K562 (cell line): ENCODE results near the gene CD36. TPM values are rescaled to one million over a fixed set of nuclear protein-coding genes. Genes with fewer than 3 reads are reported as not detected.

Experiments used
- ATAC-seq: fragments of 200-7000 bp; cut with Tn5 transposase; 3 replicates; pipeline ENCODE4 v1.9.1; 2020; ENCODE audit warnings: moderate library complexity
- BruUV-seq: library from RNA; stranded (reverse); fragments of 400-500 nt; replicated peaks from 2 replicates; lab custom pipeline; 2021; lab: Mats Ljungman, UMichigan
- CTCF ChIA-PET: fragments of 300-600 bp; formaldehyde crosslinking; extraction: SDS; loops from one replicate; lab custom pipeline; 2021; ENCODE audit warnings: low intra/inter-chr PET ratio; lab: Yijun Ruan, JAX
- POLR2A ChIA-PET: fragments of 300-600, 350-650 bp; sonication (Branson Sonifier 250); formaldehyde crosslinking; extraction: SDS; loops from one replicate; lab custom pipeline; 2021; ENCODE audit warnings: antibody characterized with exemption, inconsistent platforms; lab: Yijun Ruan, JAX
- DNase-seq, 4 experiments: peaks; one replicate each; pipeline versions ENCODE4 v3.0.0 to v3.0.0-alpha.2; 2011 to 2018; ENCODE audit warnings: low spot score in 3 of 4, mixed read lengths in 3 of 4; ENCODE audit errors: extremely low read depth in 1 of 4
- FAIRE-seq: peaks from 2 replicates; lab custom pipeline; 2011; peaks lifted over from hg19 to GRCh38; lab: Jason Lieb, UNC
- H2AFZ ChIP-seq: 2 replicates; pipeline ENCODE4 v1.6.0; 2011; ENCODE audit warnings: low read depth, low read length, control low read depth, inconsistent platforms
- H3K27ac ChIP-seq: fragments of 200-600 bp; 3 replicates; pipeline ENCODE4 v1.8.0; 2011; ENCODE audit warnings: low read depth, mild to moderate bottlenecking, control low read depth, inconsistent platforms, low read length, moderate library complexity, mixed read lengths; ENCODE audit errors: extremely low read depth
- H3K27me3 ChIP-seq, 2 experiments: fragments of 300-600 bp in 1 of 2; 2 replicates in 1 of 2; 3 replicates in 1 of 2; pipeline versions ENCODE4 v1.6.0 to v1.8.0; 2011; ENCODE audit warnings: inconsistent platforms in 2 of 2, low read length in 2 of 2, mild to moderate bottlenecking in 1 of 2, mixed read lengths in 1 of 2, moderate library complexity in 1 of 2; ENCODE audit not compliant: control insufficient read depth in 2 of 2, insufficient read depth in 2 of 2
- H3K36me3 ChIP-seq: fragments of 300-600 bp; 3 replicates; pipeline ENCODE4 v1.8.0; 2011; ENCODE audit warnings: mild to moderate bottlenecking, low read length, inconsistent platforms; ENCODE audit not compliant: control insufficient read depth, insufficient read depth
- H3K4me1 ChIP-seq, 2 experiments: fragments of 200-600 bp in 1 of 2; replicated peaks in 1 of 2; 2 replicates in 1 of 2; 3 replicates in 1 of 2; pipeline versions ENCODE4 v1.5.1 to v1.8.0; 2011; ENCODE audit warnings: inconsistent platforms in 2 of 2, low read length in 2 of 2, mild to moderate bottlenecking in 1 of 2, mixed read lengths in 1 of 2, moderate library complexity in 1 of 2; ENCODE audit not compliant: control insufficient read depth in 2 of 2, insufficient read depth in 2 of 2
- H3K4me2 ChIP-seq: 2 replicates; pipeline ENCODE4 v1.6.1; 2011; ENCODE audit warnings: low read length, control low read depth, inconsistent platforms, mixed read lengths; ENCODE audit not compliant: insufficient read depth
- H3K4me3 ChIP-seq: fragments of 200-600 bp; sonication (generic), shearing (Covaris generic); 2 replicates; pipeline ENCODE4 v1.5.1; 2016; ENCODE audit warnings: control low read depth, inconsistent platforms
- H3K79me2 ChIP-seq: fragments of 200-600 bp; 3 replicates; pipeline ENCODE4 v1.8.0; 2011; ENCODE audit warnings: low read length, inconsistent platforms; ENCODE audit not compliant: control insufficient read depth, insufficient read depth
- H3K9ac ChIP-seq, 2 experiments: 2 replicates each; pipeline versions ENCODE4 v1.6.0 to v1.6.1; 2011; ENCODE audit warnings: low read depth in 2 of 2, low read length in 2 of 2, control low read depth in 1 of 2, inconsistent platforms in 1 of 2, mild to moderate bottlenecking in 1 of 2, mixed read lengths in 1 of 2; ENCODE audit not compliant: insufficient read depth in 1 of 2
- H3K9me1 ChIP-seq: one replicate; pipeline ENCODE4 v1.6.0; 2011; ENCODE audit warnings: inconsistent platforms, mild to moderate bottlenecking, low read length, moderate library complexity; ENCODE audit not compliant: control insufficient read depth, insufficient read depth
- H3K9me3 ChIP-seq: replicated peaks from 2 replicates; pipeline ENCODE4 v1.5.1; 2011; ENCODE audit warnings: low read depth, low read length, inconsistent platforms; ENCODE audit not compliant: control insufficient read depth, insufficient read depth
- H4K20me1 ChIP-seq: replicated peaks from 2 replicates; pipeline ENCODE4 v1.6.1; 2011; ENCODE audit warnings: low read length, inconsistent platforms, mixed read lengths; ENCODE audit not compliant: control insufficient read depth, insufficient read depth
- ATF3 ChIP-seq, 2 experiments: fragments of 450-650 bp in 1 of 2; sonication (generic) in 1 of 2; formaldehyde crosslinking in 1 of 2; IDR thresholded peaks in 1 of 2; conservative IDR thresholded peaks in 1 of 2; 2 replicates each; pipeline versions ENCODE4 v1.6.1 to v1.8.1; 2016 to 2023; ENCODE audit warnings: mild to moderate bottlenecking in 2 of 2, moderate library complexity in 2 of 2, inconsistent platforms in 1 of 2, missing genetic modification reagents in 1 of 2
- ELF2 ChIP-seq: fragments of 250-450 bp; sonication (Bioruptor Pico); IDR thresholded peaks from 2 replicates; pipeline ENCODE4 v1.5.0; 2021; ENCODE audit warnings: mild to moderate bottlenecking
- ELK1 ChIP-seq: sonication (generic); formaldehyde crosslinking; IDR thresholded peaks from 2 replicates; pipeline ENCODE4 v1.8.1; 2022; ENCODE audit warnings: missing genetic modification reagents
- GABPB1 ChIP-seq: sonication (generic); formaldehyde crosslinking; IDR thresholded peaks from 2 replicates; pipeline ENCODE4 v1.8.0; 2022; ENCODE audit warnings: mild to moderate bottlenecking, missing genetic modification reagents
- LEF1 ChIP-seq: fragments of 450-650 bp; IDR thresholded peaks from 2 replicates; pipeline ENCODE4 v1.6.1; 2016; ENCODE audit warnings: mild to moderate bottlenecking
- NFRKB ChIP-seq: fragments of 450-650 bp; IDR thresholded peaks from 2 replicates; pipeline ENCODE4 v1.6.1; 2016; ENCODE audit warnings: low read depth
- PHB ChIP-seq: fragments of 250-450 bp; sonication (Bioruptor Pico); IDR thresholded peaks from 2 replicates; pipeline ENCODE4 v1.5.0; 2021
- SNRNP70 ChIP-seq: fragments of 200-400 bp; formaldehyde crosslinking; optimal IDR thresholded peaks from 2 replicates; pipeline ENCODE3; 2017; ENCODE audit warnings: low read depth, low read length
- SP1 ChIP-seq: sonication (generic); formaldehyde crosslinking; IDR thresholded peaks from 2 replicates; pipeline ENCODE4 v1.8.1; 2022; ENCODE audit warnings: mild to moderate bottlenecking, missing genetic modification reagents
- ZC3H4 ChIP-seq: sonication (generic); formaldehyde crosslinking; IDR thresholded peaks from 2 replicates; pipeline ENCODE4 v1.9.0; 2021; ENCODE audit warnings: missing genetic modification reagents, borderline replicate concordance
- ZNF165 ChIP-seq: fragments of 250-450 bp; sonication (Bioruptor Pico); IDR thresholded peaks from 2 replicates; pipeline ENCODE4 v1.4.0; 2020; ENCODE audit warnings: borderline replicate concordance
- WGBS: fragments of 100-300 bp; shearing (Covaris generic); methylation state at CpG from one replicate; pipeline ENCODE4 v1.1.6; 2016; ENCODE audit warnings: low coverage, mixed read lengths; ENCODE audit not compliant: insufficient coverage; ENCODE audit errors: missing lambda C conversion rate; 5-methylcytosine and 5-hydroxymethylcytosine counted together
- in situ Hi-C: fragments of 300-500 bp; cut with MboI; formaldehyde crosslinking; loops from 4 replicates; pipeline ENCODE4 v1.15.0; 2018; ENCODE audit warnings: inconsistent platforms, mixed read lengths
- intact Hi-C: fragments of 100-400 bp; cut with micrococcal nuclease; formaldehyde crosslinking; loops from 2 replicates; pipeline ENCODE4 v1.14.2; 2022
- polyA plus RNA-seq, 8 experiments: library from polyadenylated mRNA; depleted of rRNA in 4 of 8; stranded (reverse) in 5 of 8; unstranded in 3 of 8; fragments of >200 nt; fragmentation: Nextera tagmentation in 2 of 8; fragmentation: Illumina TruSeq in 1 of 8; extraction: Ambion mirVana in 2 of 8; extraction: Trizol in 1 of 8; gene quantifications; 2 replicates each; pipeline versions ENCODE4 v1.2.1 to v1.2.3, GENCODE V29; 2011 to 2014; ENCODE audit warnings: inconsistent platforms in 1 of 8, missing spikeins in 1 of 8
- total RNA-seq, 7 experiments: library from RNA; depleted of rRNA in 6 of 7; stranded (reverse); fragments of >200 nt in 6 of 7; fragmentation: Illumina TruSeq in 2 of 7; extraction: Trizol in 2 of 7; gene quantifications; 2 replicates each; pipeline versions ENCODE4 v1.2.1 to v1.2.3, GENCODE V29; 2011 to 2021; ENCODE audit warnings: low replicate concordance in 1 of 7

Gene CD36
- total and polyA plus RNA-seq, 9 of the 15 experiments (the other 6 are each of a cell fraction or from before 2014, with no cell fraction given): 0.09 to 4.0 (median 0.42) TPM

- Histone ChIP-seq H3K36me3 (no peaks in the 10 kb centered on the region), H3K4me1 (no peaks in the 10 kb centered on the region), H3K79me2 (no peaks in the 10 kb centered on the region), H3K9ac (no peak overlapping the region), H4K20me1 (no peaks in the 10 kb centered on the region), H3K9me3 (no peaks in the 10 kb centered on the region), H3K4me3 (no peak overlapping the region), H3K9me1 (no peaks in the 10 kb centered on the region), H3K27ac (no peak overlapping the region), H3K4me2 (no peak overlapping the region), H3K27me3 (no peaks in the 10 kb centered on the region), H2AFZ (no peak overlapping the region)
- ATAC-seq (no peak), DNase-seq (no peak), FAIRE-seq (no peak)
- BruUV-seq: no TSS peak
- CTCF ChIA-PET: no interaction called here
- in situ Hi-C loops (no loop called here), intact Hi-C loops (no loop called here)
- POLR2A ChIA-PET: no interaction called here
- TF ChIP-seq PHB (CRISPR knock-in tag) (no peak), LEF1 (no peak), ZNF165 (CRISPR knock-in tag) (no peak), SNRNP70 (no peak), ATF3 (IDR thresholded peaks at IDR 0.05) (no peak), ATF3 (CRISPR knock-in tag; conservative IDR thresholded peaks at IDR 0.05) (no peak), GABPB1 (CRISPR knock-in tag) (no peak), ZC3H4 (CRISPR knock-in tag) (no peak), NFRKB (no peak), ELK1 (CRISPR knock-in tag) (no peak), ELF2 (CRISPR knock-in tag) (no peak), SP1 (CRISPR knock-in tag) (no peak)
- WGBS: 0% methylated on average over 1 of the region's 1 CpG
Measured at GRCh38 chr7:80622541-80622940, 15.9 kb upstream of the CD36 start.
